ENCODE results near the gene TRANK1.
A peak's percentile ranks its signal among the peaks of the same experiment; 100 is the strongest.
"Not testable (repeated sequence)": the region's sequence is repeated elsewhere in the genome, so short reads cannot be mapped to it uniquely, and the experiment has no call there.

Gene TRANK1

GRCh38 chr3:36964331-36964730, 19.5 kb upstream of the TRANK1 start:
- no peak for TF ChIP-seq POU6F1 (CRISPR knock-in tag; IDR thresholded peaks at IDR 0.05; ENCODE audit: borderline replicate concordance, low read depth)
- no peak for TF ChIP-seq CSDC2 (CRISPR knock-in tag; IDR thresholded peaks at IDR 0.05)
- TF ChIP-seq ZNF565 (CRISPR knock-in tag; conservative IDR thresholded peaks at IDR 0.05; ENCODE audit: low read depth): no peak
- no peak for TF ChIP-seq CSRNP3 (CRISPR knock-in tag; IDR thresholded peaks at IDR 0.05)
- TF ChIP-seq ZNF70 (CRISPR knock-in tag; IDR thresholded peaks at IDR 0.05): no peak
- no peak for TF ChIP-seq ARNTL (CRISPR knock-in tag; IDR thresholded peaks at IDR 0.05; ENCODE audit: borderline replicate concordance, low read depth)
- TF ChIP-seq GLIS3 (CRISPR knock-in tag; IDR thresholded peaks at IDR 0.05): no peak
- no peak for TF ChIP-seq TCF4 (CRISPR knock-in tag; IDR thresholded peaks at IDR 0.05; ENCODE audit: borderline replicate concordance)
- no peak for TF ChIP-seq ESRRG (CRISPR knock-in tag; IDR thresholded peaks at IDR 0.05)
- TF ChIP-seq ISL1 (CRISPR knock-in tag; IDR thresholded peaks at IDR 0.05): no peak
- TF ChIP-seq TOX (CRISPR knock-in tag; IDR thresholded peaks at IDR 0.05; ENCODE audit: borderline replicate concordance): no peak
- no peak for ATAC-seq

GRCh38 chr3:36963008-36963407, 18.2 kb upstream of the TRANK1 start:
- not testable (repeated sequence) for ATAC-seq

GRCh38 chr3:36960502-36960901, 15.6 kb upstream of the TRANK1 start:
- no peak for ATAC-seq
- TF ChIP-seq SNAI2 (CRISPR knock-in tag; IDR thresholded peaks at IDR 0.05) (no peak), BACH2 (CRISPR knock-in tag; IDR thresholded peaks at IDR 0.05; ENCODE audit: borderline replicate concordance) (no peak), CSRNP3 (CRISPR knock-in tag; IDR thresholded peaks at IDR 0.05) (no peak), ZNF8 (CRISPR knock-in tag; IDR thresholded peaks at IDR 0.05) (no peak), RARB (CRISPR knock-in tag; IDR thresholded peaks at IDR 0.05) (no peak), ESRRG (CRISPR knock-in tag; IDR thresholded peaks at IDR 0.05) (no peak), TCF4 (CRISPR knock-in tag; IDR thresholded peaks at IDR 0.05; ENCODE audit: borderline replicate concordance) (no peak), PATZ1 (CRISPR knock-in tag; IDR thresholded peaks at IDR 0.05; ENCODE audit: borderline replicate concordance) (no peak), ISL1 (CRISPR knock-in tag; IDR thresholded peaks at IDR 0.05) (no peak), ZNF565 (CRISPR knock-in tag; conservative IDR thresholded peaks at IDR 0.05; ENCODE audit: low read depth) (no peak), ZFP3 (CRISPR knock-in tag; IDR thresholded peaks at IDR 0.05) (no peak), ZNF70 (CRISPR knock-in tag; IDR thresholded peaks at IDR 0.05) (no peak), CREB5 (CRISPR knock-in tag; IDR thresholded peaks at IDR 0.05; ENCODE audit: low read depth) (no peak), CSDC2 (CRISPR knock-in tag; IDR thresholded peaks at IDR 0.05) (no peak), ARNTL (CRISPR knock-in tag; IDR thresholded peaks at IDR 0.05; ENCODE audit: borderline replicate concordance, low read depth) (no peak), ZC3H10 (CRISPR knock-in tag; IDR thresholded peaks at IDR 0.05) (no peak), PPARA (CRISPR knock-in tag; IDR thresholded peaks at IDR 0.05; ENCODE audit: borderline replicate concordance) (no peak)

GRCh38 chr3:36959821-36960220, 15.0 kb upstream of the TRANK1 start:
- ATAC-seq: no peak; the same call in 2 of the 3 replicates
- TF ChIP-seq ZC3H10 (CRISPR knock-in tag; IDR thresholded peaks at IDR 0.05) (no peak), CREB5 (CRISPR knock-in tag; IDR thresholded peaks at IDR 0.05; ENCODE audit: low read depth) (no peak), PPARA (CRISPR knock-in tag; IDR thresholded peaks at IDR 0.05; ENCODE audit: borderline replicate concordance) (no peak), TCF4 (CRISPR knock-in tag; IDR thresholded peaks at IDR 0.05; ENCODE audit: borderline replicate concordance) (0 out of 2 replicates have a peak, but pooled peaks have one; percentile 24), ARNTL (CRISPR knock-in tag; IDR thresholded peaks at IDR 0.05; ENCODE audit: borderline replicate concordance, low read depth) (no peak), PATZ1 (CRISPR knock-in tag; IDR thresholded peaks at IDR 0.05; ENCODE audit: borderline replicate concordance) (no peak), SNAI2 (CRISPR knock-in tag; IDR thresholded peaks at IDR 0.05) (0 out of 2 replicates have a peak, but pooled peaks have one; percentile 39), ISL1 (CRISPR knock-in tag; IDR thresholded peaks at IDR 0.05) (peak; percentile 83)

Data from SK-N-SH treated with all-trans-retinoic acid at 6 μM for 48 hours (cell line).